Measurements from ENCODE around the gene SLC9A9. TPM values are rescaled to one million over a fixed set of nuclear protein-coding genes. Genes with fewer than 3 reads are reported as not detected.

SLC9A9 gene
- total RNA-seq, 6 experiments from 2014 or later, result 0.10 to 0.55 (median 0.33) TPM; not detected in 2

DNA sequence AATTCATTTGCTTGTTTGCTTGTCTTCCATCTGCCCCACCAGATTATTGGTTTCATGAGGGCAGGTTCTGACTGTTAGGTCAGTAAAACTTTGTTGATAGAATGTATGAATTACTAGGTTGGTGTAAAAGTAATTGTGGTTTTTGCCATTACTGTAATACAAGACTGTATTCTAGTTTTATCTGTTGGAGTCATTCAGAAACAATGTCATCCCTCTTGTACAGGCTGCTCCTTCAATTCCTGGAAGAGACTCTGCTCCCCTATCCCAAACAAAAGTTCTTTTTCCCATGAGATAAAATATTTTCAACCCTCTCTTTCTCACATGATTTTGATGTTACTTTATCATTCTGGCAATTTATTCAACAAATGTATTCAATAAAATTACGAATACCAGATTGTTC is 613.7 kb downstream of the SLC9A9 start:
- Mint-ChIP-seq H3K36me3 (ENCODE audit: low read depth) (no peaks in the 10 kb centered on the region; the same call in 1 of the 2 replicates), H3K27ac (no peak overlapping the region), H3K4me3 (no peak overlapping the region), H3K9me3 (no peaks in the 10 kb centered on the region), H3K27me3 (ENCODE audit: insufficient read depth) (peaks cover 3% of the 10 kb centered on the region; the same call in 1 of the 2 replicates), H3K4me1 (ENCODE audit: low read depth) (peaks cover 42% of the 10 kb centered on the region)
- TF ChIP-seq, protein P1, sequence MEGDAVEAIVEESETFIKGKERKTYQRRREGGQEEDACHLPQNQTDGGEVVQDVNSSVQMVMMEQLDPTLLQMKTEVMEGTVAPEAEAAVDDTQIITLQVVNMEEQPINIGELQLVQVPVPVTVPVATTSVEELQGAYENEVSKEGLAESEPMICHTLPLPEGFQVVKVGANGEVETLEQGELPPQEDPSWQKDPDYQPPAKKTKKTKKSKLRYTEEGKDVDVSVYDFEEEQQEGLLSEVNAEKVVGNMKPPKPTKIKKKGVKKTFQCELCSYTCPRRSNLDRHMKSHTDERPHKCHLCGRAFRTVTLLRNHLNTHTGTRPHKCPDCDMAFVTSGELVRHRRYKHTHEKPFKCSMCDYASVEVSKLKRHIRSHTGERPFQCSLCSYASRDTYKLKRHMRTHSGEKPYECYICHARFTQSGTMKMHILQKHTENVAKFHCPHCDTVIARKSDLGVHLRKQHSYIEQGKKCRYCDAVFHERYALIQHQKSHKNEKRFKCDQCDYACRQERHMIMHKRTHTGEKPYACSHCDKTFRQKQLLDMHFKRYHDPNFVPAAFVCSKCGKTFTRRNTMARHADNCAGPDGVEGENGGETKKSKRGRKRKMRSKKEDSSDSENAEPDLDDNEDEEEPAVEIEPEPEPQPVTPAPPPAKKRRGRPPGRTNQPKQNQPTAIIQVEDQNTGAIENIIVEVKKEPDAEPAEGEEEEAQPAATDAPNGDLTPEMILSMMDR (IDR thresholded peaks at IDR 0.05), result no peak
- DNase-seq, result no peak

DNA sequence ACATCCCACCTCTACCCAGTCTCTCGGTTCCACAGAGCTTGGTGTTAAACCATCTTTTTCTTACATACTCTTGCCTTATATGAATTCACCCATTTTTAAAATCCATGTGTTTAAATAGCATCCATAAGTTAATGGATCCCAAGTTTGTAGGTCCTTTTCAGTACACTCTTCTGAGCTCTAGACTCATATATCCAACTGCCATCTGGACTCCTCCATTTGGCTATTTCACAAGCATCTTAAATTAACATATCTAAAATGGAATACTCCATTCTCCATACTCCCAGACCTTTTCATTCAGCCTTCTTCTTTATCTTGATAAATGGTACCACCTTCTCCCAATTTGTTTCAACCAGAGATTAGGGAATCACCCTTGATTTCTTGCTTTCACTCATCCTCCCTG is 615.3 kb downstream of the SLC9A9 start:
- TF ChIP-seq, protein P1 (IDR thresholded peaks at IDR 0.05), result no peak
- Mint-ChIP-seq H3K36me3 (ENCODE audit: low read depth) (no peaks in the 10 kb centered on the region; the same call in 1 of the 2 replicates), H3K27ac (no peak overlapping the region), H3K9me3 (no peaks in the 10 kb centered on the region), H3K4me3 (no peak overlapping the region), H3K4me1 (ENCODE audit: low read depth) (peaks cover 27% of the 10 kb centered on the region), H3K27me3 (ENCODE audit: insufficient read depth) (peaks cover 3% of the 10 kb centered on the region; the same call in 1 of the 2 replicates)
- DNase-seq, result no peak

DNA sequence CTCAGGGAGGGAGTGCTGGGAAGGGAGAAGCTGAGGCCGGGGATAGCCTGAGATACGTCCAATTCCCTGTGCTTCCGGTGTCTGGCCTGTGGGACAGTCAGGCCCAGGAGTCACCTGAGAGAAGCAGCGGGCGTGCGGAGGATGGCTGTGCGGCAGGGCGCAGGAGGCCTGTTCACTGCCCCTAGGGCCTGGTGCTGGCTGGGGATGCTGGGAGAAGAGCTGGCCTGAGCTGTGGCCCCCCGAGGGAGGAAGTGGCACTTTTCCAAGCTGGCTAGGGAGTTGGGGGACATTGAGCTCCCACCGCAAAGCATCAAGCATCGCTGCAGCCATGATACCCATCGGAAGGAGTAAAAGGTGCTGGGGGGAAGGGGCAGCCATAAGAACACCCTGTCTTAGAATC is 619.9 kb downstream of the SLC9A9 start:
- Mint-ChIP-seq H3K36me3 (ENCODE audit: low read depth) (no peaks in the 10 kb centered on the region), H3K9me3 (no peaks in the 10 kb centered on the region), H3K27ac (no peak overlapping the region), H3K4me3 (no peak overlapping the region), H3K4me1 (ENCODE audit: low read depth) (no peaks in the 10 kb centered on the region), H3K27me3 (ENCODE audit: insufficient read depth) (no peaks in the 10 kb centered on the region; the same call in 1 of the 2 replicates)
- DNase-seq, result no peak
- TF ChIP-seq, protein P1 (IDR thresholded peaks at IDR 0.05), result no peak

DNA sequence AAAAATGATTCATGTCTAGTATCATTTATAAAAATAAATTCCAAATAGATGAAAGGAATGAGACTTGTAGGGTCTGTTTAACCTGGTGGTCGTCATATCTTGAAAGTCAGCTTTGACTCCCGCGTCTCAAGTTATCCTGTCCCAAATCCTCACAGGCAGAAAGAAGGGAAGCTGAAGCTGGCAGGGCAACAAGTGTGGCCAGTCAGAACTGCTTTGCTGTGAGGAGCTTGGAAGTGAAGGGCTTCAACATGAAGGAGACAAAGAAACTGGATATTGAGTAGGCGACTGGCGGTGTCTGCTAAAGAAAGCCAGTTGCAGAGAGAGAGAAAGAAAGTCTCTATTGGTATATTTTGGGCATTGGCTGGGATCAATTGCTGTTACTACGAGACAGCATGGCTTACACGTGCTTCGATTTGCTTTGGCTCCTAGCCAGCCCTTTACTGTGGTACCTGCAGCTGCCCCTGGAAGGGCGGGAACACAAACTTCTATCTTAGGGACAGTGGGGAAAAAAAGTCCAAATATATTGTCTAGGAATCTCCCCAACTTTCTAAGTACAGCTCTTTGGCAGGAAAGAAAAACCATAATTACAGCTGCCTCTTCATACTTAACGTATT is 621.5 kb downstream of the SLC9A9 start:
- no peaks in the 10 kb centered on the region; the same call in 1 of the 2 replicates for H3K27me3 Mint-ChIP-seq (ENCODE audit: insufficient read depth)
- H3K27ac Mint-ChIP-seq, result no peak overlapping the region
- H3K36me3 Mint-ChIP-seq (ENCODE audit: low read depth), result no peaks in the 10 kb centered on the region
- no peak overlapping the region for H3K4me3 Mint-ChIP-seq
- TF ChIP-seq, protein P1 (IDR thresholded peaks at IDR 0.05), result no peak
- peaks cover 6% of the 10 kb centered on the region; the same call in 1 of the 2 replicates for H3K4me1 Mint-ChIP-seq (ENCODE audit: low read depth)
- H3K9me3 Mint-ChIP-seq, result no peaks in the 10 kb centered on the region
- no peak for DNase-seq

DNA sequence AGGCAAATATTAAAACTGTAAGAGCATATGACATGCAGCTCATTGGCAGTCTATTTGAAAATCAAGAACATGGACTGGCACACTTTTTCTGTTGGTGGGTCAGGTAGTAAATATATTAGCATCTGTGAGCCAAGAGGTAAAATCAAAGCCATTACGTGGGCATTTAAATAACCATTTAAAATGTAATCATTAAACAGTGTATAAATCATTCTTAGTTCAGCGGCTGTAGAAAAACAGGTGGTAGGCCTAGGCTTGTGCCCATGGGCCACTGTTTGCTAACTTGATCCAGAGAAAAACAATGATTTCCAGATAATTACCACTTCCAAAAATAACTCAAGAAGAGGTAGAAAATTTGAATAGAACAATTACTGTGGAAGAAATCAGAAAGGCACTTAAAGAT is 623.6 kb downstream of the SLC9A9 start:
- DNase-seq, result no peak
- Mint-ChIP-seq H3K9me3 (no peaks in the 10 kb centered on the region), H3K4me3 (no peak overlapping the region), H3K27me3 (ENCODE audit: insufficient read depth) (no peaks in the 10 kb centered on the region; the same call in 1 of the 2 replicates), H3K27ac (no peak overlapping the region), H3K4me1 (ENCODE audit: low read depth) (peaks cover 6% of the 10 kb centered on the region; the same call in 1 of the 2 replicates), H3K36me3 (ENCODE audit: low read depth) (no peaks in the 10 kb centered on the region)
- TF ChIP-seq, protein P1 (IDR thresholded peaks at IDR 0.05), result no peak
